Endometrial microvascular endothelial cells (primary cell): ENCODE data around the gene PKM. TPM values are rescaled to one million over a fixed set of nuclear protein-coding genes. Genes with fewer than 3 reads are reported as not detected.
"Not testable (repeated sequence)": the region's sequence is repeated elsewhere in the genome, so short reads cannot be mapped to it uniquely, and the experiment has no call there.

ENCODE experiments used
- in situ Hi-C: cut with HindIII; loops from 2 replicates; pipeline ENCODE4 v1.10.0; 2017; ENCODE audit warnings: low sequenced_read_pairs, low pct_unique_long_range_greater_than_20kb; ENCODE audit errors: inconsistent ontology term
- total RNA-seq: library from RNA; depleted of rRNA; stranded (reverse); fragments of >200 nt; gene quantifications from one replicate; pipeline ENCODE4 v1.2.3, GENCODE V29; 2015; ENCODE audit errors: inconsistent ontology term

PKM gene
- total RNA-seq: 1,892 TPM

- in situ Hi-C loops: no loop called here
These were observed at the start of gene PKM for GRCh38 chr15:72231066-72231832. Gene PKM (minus strand): TSS chr15:72231190. CDS start chr15:72219097, 12,093 bp downstream.

DNA sequence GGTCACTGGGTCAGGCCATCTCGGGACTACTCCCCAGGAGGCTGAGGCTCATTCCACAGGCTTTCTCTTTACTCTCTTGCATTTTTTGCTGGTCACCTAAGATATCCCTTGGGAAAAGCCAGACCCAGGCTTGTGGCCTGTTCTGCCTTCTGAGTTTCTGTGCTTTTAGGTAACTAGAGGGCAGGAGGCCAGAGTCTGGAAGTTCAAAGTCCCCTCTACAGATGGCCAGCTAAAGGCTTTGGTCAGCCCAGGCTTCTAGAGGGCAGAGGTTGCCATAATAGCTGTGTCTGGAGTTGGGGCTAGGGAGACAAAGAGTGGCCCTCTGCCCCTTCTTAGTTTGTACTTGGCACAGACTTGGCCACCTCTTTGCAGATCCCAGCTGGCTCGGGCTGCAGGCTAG, 49.8 kb upstream of the PKM start:
- in situ Hi-C loops: no loop called here

GRCh38 chr15:72278737-72279136, 47.7 kb upstream of the PKM start:
- in situ Hi-C loops: no loop called here

- in situ Hi-C loops: no loop called here
These were observed 45.3 kb upstream of the PKM start for GRCh38 chr15:72276326-72276700.

GRCh38 chr15:72275635-72276325, 44.8 kb upstream of the PKM start:
- in situ Hi-C loops: not testable (repeated sequence)

DNA sequence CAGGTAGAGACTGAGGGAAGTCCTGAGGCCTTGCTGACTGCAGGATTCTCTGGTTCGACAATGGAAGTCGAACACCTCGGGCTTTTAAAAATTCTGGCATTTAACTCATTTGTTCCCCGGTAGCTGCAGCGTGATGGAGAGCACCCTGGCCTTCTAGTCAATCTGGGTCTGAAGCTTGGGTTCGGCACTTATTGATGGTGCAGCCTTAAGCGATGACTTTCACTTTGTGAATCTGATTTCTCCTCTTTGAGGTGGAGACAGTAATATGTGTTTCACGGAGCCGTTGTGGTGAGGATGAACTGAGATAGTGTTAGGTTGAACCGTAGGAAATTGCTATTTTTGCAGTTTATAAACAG, 42.0 kb upstream of the PKM start:
- in situ Hi-C loops: no loop called here

DNA sequence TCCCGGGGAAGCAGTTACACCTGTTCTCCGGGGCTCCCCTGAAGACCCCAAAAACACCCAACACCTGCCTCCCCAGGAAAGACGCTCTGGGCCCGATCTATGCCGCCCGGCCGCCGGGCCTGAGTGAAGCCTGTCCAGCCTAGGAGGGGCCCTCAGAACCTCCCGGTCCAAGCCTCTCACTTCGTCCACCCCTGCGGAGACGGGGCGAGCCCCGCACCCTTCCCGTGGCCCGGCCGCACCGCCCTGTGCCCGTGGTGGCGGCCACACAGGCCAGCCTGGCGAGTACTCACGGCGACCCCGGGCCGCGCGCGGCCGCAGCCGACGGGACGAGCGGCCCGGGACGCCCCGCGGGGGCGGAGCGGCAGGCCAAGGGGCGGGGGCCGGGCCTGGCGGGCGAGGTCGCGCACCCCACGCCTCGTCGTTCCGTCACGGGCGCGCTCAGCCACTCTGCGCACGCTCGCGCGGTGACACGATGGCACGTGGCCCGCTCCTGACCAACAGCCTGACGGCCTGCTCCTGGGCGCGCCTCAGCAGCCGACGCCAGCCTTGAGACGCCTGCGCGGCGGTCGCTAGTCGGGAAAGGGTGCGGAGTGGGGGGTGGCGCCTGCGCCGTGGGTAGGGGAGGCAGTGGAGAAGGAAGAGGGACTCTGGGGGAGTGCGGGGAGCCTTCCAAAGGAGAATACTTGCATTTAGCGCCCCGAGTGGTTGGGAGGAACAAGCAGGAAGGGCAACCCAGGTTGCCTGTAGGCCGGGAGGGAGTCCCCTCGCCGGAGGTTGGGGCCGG, 41.4 kb upstream of the PKM start, which contains the start of gene PARP6:
Gene PARP6 (minus strand): TSS at position 342 of the 784 bp plus-strand sequence. CDS start 5,077 bp downstream, outside the sequence.
- in situ Hi-C loops: no loop called here

DNA sequence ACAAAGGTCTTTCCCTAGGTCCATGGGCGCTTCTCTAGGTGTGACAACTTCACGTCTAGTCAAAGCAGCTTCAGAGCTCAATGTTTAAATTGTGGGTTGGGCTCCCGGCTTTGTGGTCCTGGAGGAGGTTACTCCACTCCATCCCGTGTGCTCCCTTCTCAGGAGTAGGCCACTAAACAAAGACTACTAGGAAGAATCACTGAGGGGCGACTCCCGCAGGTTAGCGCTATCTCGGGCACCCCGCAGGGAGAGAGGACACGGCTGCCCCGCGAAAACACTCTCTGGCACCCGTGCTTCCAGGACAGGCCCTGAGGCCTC, 40.9 kb upstream of the PKM start:
- in situ Hi-C loops: no loop called here

- in situ Hi-C loops: no loop called here
These were observed 40.2 kb upstream of the PKM start for GRCh38 chr15:72271221-72271620.

DNA sequence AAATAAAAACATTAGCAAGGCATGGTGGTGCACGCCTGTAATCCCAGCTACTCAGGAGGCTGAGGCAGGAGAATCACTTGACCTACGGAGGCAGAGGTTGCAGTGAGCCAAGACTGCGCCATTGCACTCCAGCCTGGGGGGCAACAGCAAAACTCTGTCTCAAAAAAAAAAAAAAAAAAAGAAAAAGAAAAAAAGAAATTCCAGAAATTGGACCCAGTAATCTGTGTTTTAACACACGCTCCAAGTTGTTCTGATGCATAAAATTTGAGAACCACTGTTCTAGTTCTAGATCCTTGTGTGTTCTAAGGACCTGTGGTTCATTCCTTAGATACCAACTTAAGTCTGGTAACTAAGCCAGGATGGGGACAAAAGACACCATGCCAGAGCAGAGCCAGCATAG, 38.7 kb upstream of the PKM start:
- in situ Hi-C loops: no loop called here

GRCh38 chr15:72265031-72265430, 34.0 kb upstream of the PKM start:
- in situ Hi-C loops: no loop called here

- in situ Hi-C loops: no loop called here
These were observed 21.8 kb upstream of the PKM start for GRCh38 chr15:72252663-72253299.

DNA sequence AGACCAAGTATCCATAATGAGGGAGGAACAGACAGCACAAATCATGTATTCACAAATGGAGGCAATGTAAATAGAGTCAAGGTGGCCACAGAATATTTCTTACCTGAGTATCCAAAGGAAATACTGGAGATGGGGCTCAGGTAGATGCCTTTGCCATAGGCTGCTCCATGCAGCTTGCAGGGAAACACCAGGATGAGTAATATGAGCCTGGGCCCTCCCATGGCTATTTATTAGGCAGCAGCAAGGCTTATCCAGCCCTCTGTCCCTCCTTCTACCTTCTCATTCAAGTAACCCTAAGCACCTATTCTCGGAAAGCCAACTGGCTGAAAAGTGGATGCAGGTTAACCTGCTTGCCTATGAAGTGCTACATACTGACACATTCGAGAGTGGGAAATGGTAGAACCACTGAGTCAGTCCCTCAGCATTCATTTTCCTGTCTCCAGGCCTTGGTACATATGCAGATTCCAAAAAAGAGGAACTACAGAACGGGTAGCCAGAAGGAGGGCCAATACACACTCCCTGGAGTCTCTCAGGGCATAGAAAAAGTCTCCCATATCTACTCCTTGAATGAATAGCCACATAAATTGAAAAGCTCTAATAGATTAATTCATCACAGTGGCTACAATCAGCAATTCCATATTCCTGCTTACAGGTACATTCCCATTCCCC, 18.3 kb upstream of the PKM start:
- in situ Hi-C loops: no loop called here

DNA sequence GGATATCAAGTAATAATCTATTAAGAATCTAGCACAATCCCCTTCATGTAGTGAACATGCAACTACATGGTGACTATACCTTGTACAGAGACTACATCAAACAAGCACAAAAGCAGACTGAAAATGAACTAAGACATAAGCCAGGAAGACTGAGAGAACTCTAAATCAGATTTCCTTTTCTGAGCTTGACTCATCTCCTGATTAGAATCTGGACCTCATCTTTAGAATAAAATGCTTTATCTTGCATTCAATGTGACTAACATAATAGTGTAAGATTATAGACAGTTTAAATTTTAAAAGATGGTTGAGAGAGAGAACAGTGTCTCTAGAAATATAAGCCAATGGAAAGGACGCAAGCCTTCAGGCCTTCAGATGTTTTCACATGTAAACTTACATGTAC, 17.5 kb upstream of the PKM start:
- in situ Hi-C loops: no loop called here

DNA sequence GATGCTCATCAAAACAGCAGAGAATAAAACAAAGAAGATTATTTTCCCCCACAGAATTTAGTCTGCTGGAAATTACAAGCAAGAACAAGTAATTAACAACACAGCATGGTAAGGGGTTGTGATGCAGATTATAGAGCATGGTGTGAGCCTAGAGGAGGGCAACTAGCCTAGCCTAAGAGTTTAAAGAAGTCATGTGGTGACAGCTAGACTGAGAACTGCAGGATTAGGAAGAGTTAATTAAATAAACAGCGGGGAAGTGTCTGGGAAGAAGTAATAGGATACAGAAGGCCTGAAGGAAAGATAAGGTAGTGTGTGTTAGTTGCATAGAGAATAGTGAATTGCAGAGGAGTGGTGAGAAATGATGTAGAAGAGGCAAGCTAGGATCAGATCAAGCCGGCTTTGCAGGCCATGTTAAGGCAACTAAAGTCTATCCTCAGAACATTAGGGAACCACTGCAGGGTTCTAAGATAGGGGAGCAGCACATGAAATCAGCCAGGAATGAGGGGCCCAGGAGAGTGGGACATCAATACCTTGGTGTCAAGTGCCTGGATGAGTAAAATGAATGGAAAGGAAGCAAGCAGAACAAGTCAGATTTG, 11.9 kb upstream of the PKM start:
- in situ Hi-C loops: no loop called here

DNA sequence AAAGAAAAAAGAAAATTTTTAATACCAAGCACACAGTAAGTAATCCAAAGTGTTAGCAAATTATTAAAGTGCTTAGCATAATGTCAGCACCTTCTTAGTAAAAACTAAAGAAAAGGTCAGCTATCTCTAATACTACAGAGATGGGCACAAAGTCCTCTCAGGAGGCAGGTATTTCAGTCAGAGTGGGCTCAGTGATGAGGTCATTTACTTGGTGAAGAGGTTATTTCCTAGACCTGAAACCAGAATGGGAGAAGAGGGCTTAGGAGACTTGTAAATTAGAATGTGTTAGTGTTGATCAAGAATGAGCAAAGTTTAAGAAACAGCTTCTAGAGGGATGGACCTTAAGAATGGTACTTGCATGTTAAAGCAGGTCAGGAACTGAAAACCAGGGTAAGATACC, 8.7 kb upstream of the PKM start:
- in situ Hi-C loops: no loop called here

GRCh38 chr15:72238586-72238985, 7.6 kb upstream of the PKM start:
- in situ Hi-C loops: no loop called here

DNA sequence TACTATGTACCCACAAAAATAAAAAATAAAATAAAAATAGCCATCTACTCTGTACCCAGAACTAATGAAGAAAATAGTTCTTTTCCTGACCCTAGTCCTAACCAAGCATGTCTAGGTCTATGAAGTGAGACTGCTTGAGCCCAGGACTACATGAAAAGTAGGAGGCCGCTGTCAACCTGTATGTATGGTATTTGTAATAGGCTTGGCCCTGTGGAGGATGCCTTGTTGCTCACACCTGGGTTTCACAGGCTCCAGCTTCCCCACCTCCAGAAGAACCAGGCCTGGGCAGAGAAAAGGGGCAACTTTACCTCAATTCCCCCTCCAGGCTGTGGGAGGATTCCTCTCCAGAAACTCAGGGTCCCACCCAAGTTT, 6.8 kb upstream of the PKM start:
- in situ Hi-C loops: no loop called here
